DND-41 (cell line): ENCODE results near the gene VTI1A.

Experiments
- ATAC-seq: fragments of 200-7000 bp; cut with Tn5 transposase; 3 replicates; pipeline ENCODE4 v1.9.1; 2021; ENCODE audit warnings: low read depth; ENCODE audit not compliant: insufficient read depth
- DNase-seq: peaks from one replicate; pipeline ENCODE4 v3.0.0-alpha.2; 2020
- H2AFZ ChIP-seq: 2 replicates; pipeline ENCODE4 v1.6.0; 2012; ENCODE audit warnings: low read depth, low read length
- H3K27ac ChIP-seq: 2 replicates; pipeline ENCODE4 v1.5.1; 2012; ENCODE audit warnings: low read length, inconsistent platforms
- H3K27me3 ChIP-seq: fragments of 200-600 bp; sonication (generic); 2 replicates; pipeline ENCODE4 v1.6.0; 2012; ENCODE audit warnings: low read length, mild to moderate bottlenecking, inconsistent platforms; ENCODE audit not compliant: insufficient read depth, poor library complexity
- H3K36me3 ChIP-seq: 2 replicates; pipeline ENCODE4 v1.5.1; 2012; ENCODE audit warnings: low read length, inconsistent platforms; ENCODE audit not compliant: insufficient read depth
- H3K4me1 ChIP-seq: 2 replicates; pipeline ENCODE4 v1.5.1; 2012; ENCODE audit warnings: mild to moderate bottlenecking, low read length; ENCODE audit not compliant: insufficient read depth
- H3K4me2 ChIP-seq: 2 replicates; pipeline ENCODE4 v1.6.0; 2012; ENCODE audit warnings: mild to moderate bottlenecking, moderate library complexity, low read length, inconsistent platforms; ENCODE audit not compliant: insufficient read depth
- H3K4me3 ChIP-seq, 2 experiments: fragments of 200-600 bp in 1 of 2; shearing (Covaris generic) in 1 of 2; 2 replicates each; pipeline ENCODE4 v1.5.1; 2012 to 2016; ENCODE audit warnings: inconsistent platforms in 2 of 2, low read length in 2 of 2, mild to moderate bottlenecking in 2 of 2, low read depth in 1 of 2, moderate library complexity in 1 of 2
- H3K79me2 ChIP-seq: 2 replicates; pipeline ENCODE4 v1.6.0; 2012; ENCODE audit warnings: low read length, inconsistent platforms; ENCODE audit not compliant: insufficient read depth
- H3K9ac ChIP-seq: 2 replicates; pipeline ENCODE4 v1.6.0; 2012; ENCODE audit warnings: low read depth, mild to moderate bottlenecking, inconsistent platforms, low read length, moderate library complexity
- H3K9me3 ChIP-seq: 2 replicates; pipeline ENCODE4 v1.5.1; 2012; ENCODE audit warnings: low read length, moderate library complexity, mild to moderate bottlenecking, inconsistent platforms; ENCODE audit not compliant: insufficient read depth, severe bottlenecking
- H4K20me1 ChIP-seq: 2 replicates; pipeline ENCODE4 v1.6.0; 2012; ENCODE audit warnings: low read length; ENCODE audit not compliant: insufficient read depth
- CTCF ChIP-seq: IDR thresholded peaks from 2 replicates; pipeline ENCODE4 v1.5.1; 2012; ENCODE audit warnings: borderline replicate concordance, low read length, moderate library complexity, mild to moderate bottlenecking; ENCODE audit not compliant: poor library complexity, severe bottlenecking; ENCODE audit errors: extremely low read depth
- EZH2 ChIP-seq: IDR thresholded peaks from 3 replicates; pipeline ENCODE4 v1.6.1; 2012; ENCODE audit warnings: borderline replicate concordance, low read depth, mild to moderate bottlenecking, moderate library complexity, low read length, inconsistent platforms; ENCODE audit not compliant: severe bottlenecking

Gene VTI1A

GRCh38 chr10:112835217-112835715 is 388.3 kb downstream of the VTI1A start:
- DNase-seq (no peak), ATAC-seq (no peak)
- no peaks in the 10 kb centered on the region for H3K27me3 ChIP-seq
- H3K9me3 ChIP-seq: peaks cover 9% of the 10 kb centered on the region
- no peaks in the 10 kb centered on the region for H4K20me1 ChIP-seq
- no peak overlapping the region for H2AFZ ChIP-seq
- no peaks in the 10 kb centered on the region for H3K4me1 ChIP-seq
- no peak overlapping the region for H3K4me2 ChIP-seq
- no peaks in the 10 kb centered on the region for H3K36me3 ChIP-seq
- no peaks in the 10 kb centered on the region for H3K79me2 ChIP-seq
- no peak overlapping the region for H3K27ac ChIP-seq
- no peak overlapping the region for H3K9ac ChIP-seq
- TF ChIP-seq CTCF (no peak), EZH2 (no peak)
- no peak overlapping the region for H3K4me3 ChIP-seq

GRCh38 chr10:112835944-112836451 is 389.0 kb downstream of the VTI1A start:
- no peak overlapping the region for H3K4me2 ChIP-seq
- no peak for DNase-seq
- TF ChIP-seq EZH2: no peak
- no peak for TF ChIP-seq CTCF

GRCh38 chr10:112838784-112839481 is 391.9 kb downstream of the VTI1A start:
- no peaks in the 10 kb centered on the region for H3K4me1 ChIP-seq
- no peak overlapping the region for H3K27ac ChIP-seq
- H3K4me2 ChIP-seq: no peak overlapping the region
- H3K36me3 ChIP-seq: no peaks in the 10 kb centered on the region
- TF ChIP-seq CTCF (no peak), EZH2 (no peak)
- H3K4me3 ChIP-seq: no peak overlapping the region
- no peaks in the 10 kb centered on the region for H4K20me1 ChIP-seq
- no peaks in the 10 kb centered on the region for H3K27me3 ChIP-seq
- H2AFZ ChIP-seq: no peak overlapping the region
- H3K9me3 ChIP-seq: no peaks in the 10 kb centered on the region
- no peaks in the 10 kb centered on the region for H3K79me2 ChIP-seq
- DNase-seq: no peak
- no peak for ATAC-seq
- no peak overlapping the region for H3K9ac ChIP-seq

More at GRCh38 chr10:112835944-112836451, 389.0 kb downstream of the VTI1A start:
- H3K36me3 ChIP-seq: no peaks in the 10 kb centered on the region
- H2AFZ ChIP-seq: no peak overlapping the region
- H3K27me3 ChIP-seq: no peaks in the 10 kb centered on the region
- H3K9me3 ChIP-seq: peaks cover 9% of the 10 kb centered on the region
- H3K79me2 ChIP-seq: no peaks in the 10 kb centered on the region
- H3K4me3 ChIP-seq: no peak overlapping the region
- no peak overlapping the region for H3K9ac ChIP-seq
- no peaks in the 10 kb centered on the region for H3K4me1 ChIP-seq
- no peak for ATAC-seq
- H3K27ac ChIP-seq: no peak overlapping the region
- H4K20me1 ChIP-seq: no peaks in the 10 kb centered on the region
